Prostate gland (tissue), 2 donors: ENCODE measurements around the gene APOL2.

Experiments
- POLR2AphosphoS5 ChIP-seq: sonication (generic); formaldehyde crosslinking; IDR thresholded peaks from one replicate; pipeline ENCODE4 v1.6.1; 2017; ENCODE audit warnings: antibody characterized with exemption
- TF ChIP-seq, protein P1 (sequence below), 4 experiments: fragments of 200-600 bp in 2 of 4; fragments of 450-650 bp in 2 of 4; sonication (generic) in 2 of 4; IDR thresholded peaks; 1 replicate in 3 of 4; 2 replicates in 1 of 4; pipeline ENCODE4 v1.5.1; 2016 to 2019; ENCODE audit warnings: antibody characterized with exemption in 4 of 4, mild to moderate bottlenecking in 2 of 4, moderate library complexity in 2 of 4

GRCh38 chr22:36233796-36234195 lies 5.5 kb downstream of the APOL2 start:
- no peak for TF ChIP-seq POLR2AphosphoS5
- TF ChIP-seq, protein P1, sequence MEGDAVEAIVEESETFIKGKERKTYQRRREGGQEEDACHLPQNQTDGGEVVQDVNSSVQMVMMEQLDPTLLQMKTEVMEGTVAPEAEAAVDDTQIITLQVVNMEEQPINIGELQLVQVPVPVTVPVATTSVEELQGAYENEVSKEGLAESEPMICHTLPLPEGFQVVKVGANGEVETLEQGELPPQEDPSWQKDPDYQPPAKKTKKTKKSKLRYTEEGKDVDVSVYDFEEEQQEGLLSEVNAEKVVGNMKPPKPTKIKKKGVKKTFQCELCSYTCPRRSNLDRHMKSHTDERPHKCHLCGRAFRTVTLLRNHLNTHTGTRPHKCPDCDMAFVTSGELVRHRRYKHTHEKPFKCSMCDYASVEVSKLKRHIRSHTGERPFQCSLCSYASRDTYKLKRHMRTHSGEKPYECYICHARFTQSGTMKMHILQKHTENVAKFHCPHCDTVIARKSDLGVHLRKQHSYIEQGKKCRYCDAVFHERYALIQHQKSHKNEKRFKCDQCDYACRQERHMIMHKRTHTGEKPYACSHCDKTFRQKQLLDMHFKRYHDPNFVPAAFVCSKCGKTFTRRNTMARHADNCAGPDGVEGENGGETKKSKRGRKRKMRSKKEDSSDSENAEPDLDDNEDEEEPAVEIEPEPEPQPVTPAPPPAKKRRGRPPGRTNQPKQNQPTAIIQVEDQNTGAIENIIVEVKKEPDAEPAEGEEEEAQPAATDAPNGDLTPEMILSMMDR (IDR thresholded peaks at IDR 0.05), result no peak
